ENCODE data around the gene CHD9.
"Not testable (repeated sequence)": the region's sequence is repeated elsewhere in the genome, so short reads cannot be mapped to it uniquely, and the experiment has no call there.

Gene CHD9

GRCh38 chr16:53054670-53055485 lies at the start of gene CHD9:
Gene CHD9, plus strand, starts transcription at chr16:53054991. Its CDS starts 101,099 bp downstream, at chr16:53156090.
- peak; percentile 84 for DNase-seq (ENCODE audit: low spot score)

GRCh38 chr16:53007095-53007494 lies 47.7 kb upstream of the CHD9 start:
- no peak for DNase-seq (ENCODE audit: low spot score)

- no peak for DNase-seq (ENCODE audit: low spot score)
Measured at GRCh38 chr16:53014287-53014686, 40.5 kb upstream of the CHD9 start.

GRCh38 chr16:53018834-53019416 lies 35.9 kb upstream of the CHD9 start:
- DNase-seq (ENCODE audit: low spot score): no peak

GRCh38 chr16:53022374-53022773 lies 32.4 kb upstream of the CHD9 start:
- peak; percentile 47 for DNase-seq (ENCODE audit: low spot score)

GRCh38 chr16:53024045-53024444 lies 30.7 kb upstream of the CHD9 start:
- no peak for DNase-seq (ENCODE audit: low spot score)

GRCh38 chr16:53029971-53030370 lies 24.8 kb upstream of the CHD9 start:
- no peak for DNase-seq (ENCODE audit: low spot score)

GRCh38 chr16:53031323-53031942 lies 23.4 kb upstream of the CHD9 start:
- DNase-seq (ENCODE audit: low spot score): no peak

- DNase-seq (ENCODE audit: low spot score): no peak
Measured at GRCh38 chr16:53034306-53034705, 20.5 kb upstream of the CHD9 start.

GRCh38 chr16:53035176-53035942 lies 19.4 kb upstream of the CHD9 start:
- no peak for DNase-seq (ENCODE audit: low spot score)

GRCh38 chr16:53036066-53036465 lies 18.7 kb upstream of the CHD9 start:
- no peak for DNase-seq (ENCODE audit: low spot score)

- DNase-seq (ENCODE audit: low spot score): not testable (repeated sequence)
Measured at GRCh38 chr16:53036711-53037110, 18.1 kb upstream of the CHD9 start.

GRCh38 chr16:53040788-53041187 lies 14.0 kb upstream of the CHD9 start:
- no peak for DNase-seq (ENCODE audit: low spot score)

GRCh38 chr16:53041320-53042051 lies 13.3 kb upstream of the CHD9 start:
- DNase-seq (ENCODE audit: low spot score): no peak

- no peak for DNase-seq (ENCODE audit: low spot score)
Measured at GRCh38 chr16:53042235-53042701, 12.5 kb upstream of the CHD9 start.

- DNase-seq (ENCODE audit: low spot score): no peak
Measured at GRCh38 chr16:53043428-53043831, 11.4 kb upstream of the CHD9 start.

- no peak for DNase-seq (ENCODE audit: low spot score)
Measured at GRCh38 chr16:53043986-53044601, 10.7 kb upstream of the CHD9 start.

- DNase-seq (ENCODE audit: low spot score): no peak
Measured at GRCh38 chr16:53045341-53046220, 9.2 kb upstream of the CHD9 start.

- DNase-seq (ENCODE audit: low spot score): not testable (repeated sequence)
Measured at GRCh38 chr16:53047515-53047914, 7.3 kb upstream of the CHD9 start.

Measured in globus pallidus (tissue), 1 donor.